Measurements from ENCODE around the gene SLC7A7. TPM values are rescaled to one million over a fixed set of nuclear protein-coding genes. Genes with fewer than 3 reads are reported as not detected.

Gene SLC7A7
- total and polyA plus RNA-seq, 10 of the 15 experiments (the other 5 are each of a cell fraction or from before 2014, with no cell fraction given) = 27.8 to 79.2 (median 50.8) TPM

DNA sequence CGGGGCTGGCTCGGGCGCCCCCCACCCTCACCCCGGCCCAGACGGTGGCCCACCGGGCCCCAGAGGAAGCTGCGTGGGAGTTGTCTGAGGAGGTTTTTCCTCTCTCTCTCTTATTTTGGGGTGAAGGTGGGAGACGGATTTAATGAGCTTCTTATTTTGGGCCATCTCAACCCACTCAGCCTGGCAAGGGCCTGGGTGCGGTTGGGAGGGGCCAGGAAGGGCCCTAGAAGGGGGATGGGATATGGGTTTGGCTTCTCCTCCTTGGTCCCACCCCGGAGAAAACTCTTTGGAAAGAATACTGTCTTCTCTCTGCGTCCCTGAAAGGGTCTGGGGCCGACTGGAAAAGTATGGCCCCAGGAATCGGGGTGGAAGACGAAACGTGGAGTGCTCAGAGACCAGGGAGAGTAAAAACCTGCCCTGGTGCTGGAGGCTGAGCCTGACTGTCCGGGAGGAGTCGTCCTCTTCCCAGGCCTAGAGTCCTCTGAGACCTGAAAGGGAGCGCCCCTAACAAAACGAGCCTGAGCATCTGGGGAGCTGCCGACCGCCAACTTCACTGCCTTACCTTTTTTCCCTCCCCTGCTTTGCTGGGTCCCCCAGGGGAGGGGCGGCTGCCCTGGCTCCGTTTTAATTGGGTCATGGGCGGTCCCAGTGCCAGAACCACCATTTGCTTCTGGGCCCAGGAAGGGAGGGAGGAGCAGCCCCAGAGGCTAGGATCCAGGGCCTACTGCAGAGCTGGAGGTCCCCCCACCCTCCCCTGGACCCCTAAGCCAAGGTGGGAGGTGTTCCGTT, 22.7 kb upstream of the SLC7A7 start:
- Histone ChIP-seq H3K27ac (ENCODE audit: control insufficient read depth, insufficient read depth) (no peak overlapping the region), H3K27me3 (replicated peaks in 1 of 2; ENCODE audit: control insufficient read depth in 2 of 2, insufficient read depth in 2 of 2, low read length in 1 of 2) (no peaks in the 10 kb centered on the region), H2AFZ (ENCODE audit: control insufficient read depth, low read depth, low read length) (no peak overlapping the region), H3K4me3 (no peak overlapping the region), H3K4me2 (ENCODE audit: control insufficient read depth, insufficient read depth) (peak overlapping the region; percentile 64), H3K79me2 (ENCODE audit: control insufficient read depth, insufficient read depth, low read length) (no peaks in the 10 kb centered on the region), H3K9ac (ENCODE audit: control insufficient read depth, insufficient read depth, low read length) (no peak overlapping the region), H3K36me3 (ENCODE audit: control insufficient read depth in 2 of 2, insufficient read depth in 2 of 2, low read length in 1 of 2) (peaks cover 0 to 9% of the 10 kb centered on the region in 2 experiments; a peak in 2 of 4 replicates), H4K20me1 (ENCODE audit: control insufficient read depth, insufficient read depth) (no peaks in the 10 kb centered on the region), H3K9me3 (replicated peaks; ENCODE audit: control insufficient read depth, insufficient read depth, low read length) (no peaks in the 10 kb centered on the region), H3K4me1 (ENCODE audit: control insufficient read depth, insufficient read depth, low read length) (peaks cover 21% of the 10 kb centered on the region)
- TF ChIP-seq JUNB (IDR thresholded peaks at IDR 0.05) = no peak
- no peak for TF ChIP-seq GABPA (IDR thresholded peaks at IDR 0.05; ENCODE audit: low read depth)
- no peak for TF ChIP-seq HCFC1 (IDR thresholded peaks at IDR 0.05; ENCODE audit: low read length)
- ChIA-PET RAD21 (ENCODE audit: unreplicated experiment) (interaction anchor here (1.2 to 2.6 kb wide), 4 partner anchors 11 to 22 kb away, joined by 3 to 10 read pairs (median 4); partner anchors contain the start of gene SLC7A7), CTCF (interaction anchor here (0.7 to 3.7 kb wide), 3 partner anchors 14 to 60 kb away, joined by 3 to 25 read pairs (median 18); no protein-coding TSS in a partner anchor), SMC1A (ENCODE audit: uncharacterized antibody, unreplicated experiment) (interaction anchor here (0.9 to 2.4 kb wide), 5 partner anchors 7 to 268 kb away, joined by 3 to 8 read pairs (median 4); no protein-coding TSS in a partner anchor), POLR2A (interaction anchor here (0.7 to 1.2 kb wide), 3 partner anchors 15 to 723 kb away, joined by 4 to 5 read pairs (median 5); no protein-coding TSS in a partner anchor)
- in situ Hi-C loops (cut with MboI) = no loop called here
- ATAC-seq (no peak), FAIRE-seq (no peak), DNase-seq (ENCODE audit: low read depth, low spot score) (no peak)
- no TSS peak for BruUV-seq (replicated peaks)
- 70% methylated on average over 24 of the region's 25 CpGs for WGBS (ENCODE audit: insufficient coverage, insufficient replicate concordance, low lambda C conversion rate, missing lambda C conversion rate)
- intact Hi-C loops (cut with micrococcal nuclease; ENCODE audit: unreplicated experiment) = no loop called here

DNA sequence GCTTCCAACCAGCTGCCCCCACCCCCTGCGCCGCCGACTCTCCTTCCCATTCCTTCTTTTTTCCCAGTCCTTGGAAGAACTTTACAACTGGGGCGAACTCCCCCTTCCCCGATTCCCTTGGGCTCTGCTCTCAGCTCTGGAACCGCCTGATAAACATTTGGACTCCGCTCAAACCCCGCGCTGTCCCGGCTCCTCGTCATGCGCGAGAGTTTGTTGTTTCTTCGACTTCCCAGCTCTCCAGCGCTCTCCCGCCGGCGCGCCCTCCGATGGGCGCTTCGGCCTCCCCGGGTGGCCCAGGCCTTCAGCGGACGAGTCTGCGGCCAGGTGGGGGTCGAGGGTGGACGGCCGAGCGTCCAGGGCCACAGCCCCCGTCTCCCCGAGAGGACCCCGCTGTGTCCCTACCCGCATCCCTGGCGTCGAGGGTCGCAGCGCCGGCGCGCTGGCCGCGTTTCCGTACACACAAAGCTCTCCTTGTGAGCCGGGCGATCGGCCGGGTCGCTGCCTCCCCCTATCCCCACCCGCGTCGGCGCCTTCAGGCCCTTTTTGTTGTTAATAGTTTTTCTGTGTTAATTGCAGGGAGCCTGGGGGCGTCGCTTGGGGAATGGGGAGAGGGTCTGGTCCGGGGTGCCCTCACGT, 22.0 kb upstream of the SLC7A7 start:
- SMC1A ChIA-PET (ENCODE audit: uncharacterized antibody, unreplicated experiment) = interaction anchor here (1.3 to 2.4 kb wide), 2 partner anchors 18 to 43 kb away, joined by 4 to 8 read pairs; no protein-coding TSS in a partner anchor
- Histone ChIP-seq H3K27me3 (replicated peaks in 1 of 2; ENCODE audit: control insufficient read depth in 2 of 2, insufficient read depth in 2 of 2, low read length in 1 of 2) (no peaks in the 10 kb centered on the region), H3K36me3 (ENCODE audit: control insufficient read depth in 2 of 2, insufficient read depth in 2 of 2, low read length in 1 of 2) (peaks cover 0 to 9% of the 10 kb centered on the region in 2 experiments; a peak in 2 of 4 replicates), H3K27ac (ENCODE audit: control insufficient read depth, insufficient read depth) (no peak overlapping the region), H3K9ac (ENCODE audit: control insufficient read depth, insufficient read depth, low read length) (no peak overlapping the region), H3K4me1 (ENCODE audit: control insufficient read depth, insufficient read depth, low read length) (peaks cover 21% of the 10 kb centered on the region), H4K20me1 (ENCODE audit: control insufficient read depth, insufficient read depth) (no peaks in the 10 kb centered on the region), H3K4me2 (ENCODE audit: control insufficient read depth, insufficient read depth) (peak overlapping the region; percentile 44), H3K79me2 (ENCODE audit: control insufficient read depth, insufficient read depth, low read length) (no peaks in the 10 kb centered on the region), H2AFZ (ENCODE audit: control insufficient read depth, low read depth, low read length) (peak overlapping the region; percentile 45), H3K9me3 (replicated peaks; ENCODE audit: control insufficient read depth, insufficient read depth, low read length) (no peaks in the 10 kb centered on the region), H3K4me3 (no peak overlapping the region)
- BruUV-seq (replicated peaks) = no TSS peak
- WGBS (ENCODE audit: insufficient coverage, insufficient replicate concordance, low lambda C conversion rate, missing lambda C conversion rate) = 63% methylated on average over 46 of the region's 57 CpGs
- RAD21 ChIA-PET (ENCODE audit: unreplicated experiment) = interaction anchor here (1.2 to 2.6 kb wide), 3 partner anchors 11 to 22 kb away, joined by 3 to 10 read pairs (median 5); partner anchors contain the start of gene SLC7A7
- CTCF ChIA-PET = interaction anchor here (2.9 to 3.7 kb wide), 2 partner anchors 14 to 17 kb away, joined by 18 to 25 read pairs; no protein-coding TSS in a partner anchor
- FAIRE-seq = no peak
- no peak for ATAC-seq
- in situ Hi-C loops (cut with MboI) (no loop called here), intact Hi-C loops (cut with micrococcal nuclease; ENCODE audit: unreplicated experiment) (no loop called here)
- POLR2A ChIA-PET = interaction anchor here (0.9 to 1.2 kb wide), 2 partner anchors 14 to 723 kb away, joined by 4 to 5 read pairs; no protein-coding TSS in a partner anchor
- TF ChIP-seq RFX5 (IDR thresholded peaks at IDR 0.05; ENCODE audit: low read depth, low read length) (no peak), FOXM1 (IDR thresholded peaks at IDR 0.05; ENCODE audit: low read depth, low read length) (no peak), EED (IDR thresholded peaks at IDR 0.05; ENCODE audit: low read depth) (0 out of 2 replicates have a peak, but pooled peaks have one; percentile 13), YY1 (IDR thresholded peaks at IDR 0.05; ENCODE audit: low read depth, low read length) (no peak)
- DNase-seq (ENCODE audit: low read depth, low spot score) = no peak

Measured in GM12878 (cell line).